Uterus (tissue), 2 donors: ENCODE measurements around the gene MYO9B.

ENCODE experiments used
- CTCF ChIP-seq, 4 experiments: fragments of 200-600 bp in 2 of 4; fragments of 450-650 bp in 2 of 4; sonication (generic) in 2 of 4; IDR thresholded peaks; one replicate each; pipeline ENCODE4 v1.5.1; 2016 to 2019; ENCODE audit warnings: antibody characterized with exemption in 4 of 4, mild to moderate bottlenecking in 2 of 4, moderate library complexity in 1 of 4
- POLR2A ChIP-seq, 2 donors: fragments of 450-650 bp; IDR thresholded peaks; one replicate each; pipeline ENCODE4 v1.6.1; 2016; ENCODE audit warnings: antibody characterized with exemption in 2 of 2, mild to moderate bottlenecking in 1 of 2, moderate library complexity in 1 of 2

DNA sequence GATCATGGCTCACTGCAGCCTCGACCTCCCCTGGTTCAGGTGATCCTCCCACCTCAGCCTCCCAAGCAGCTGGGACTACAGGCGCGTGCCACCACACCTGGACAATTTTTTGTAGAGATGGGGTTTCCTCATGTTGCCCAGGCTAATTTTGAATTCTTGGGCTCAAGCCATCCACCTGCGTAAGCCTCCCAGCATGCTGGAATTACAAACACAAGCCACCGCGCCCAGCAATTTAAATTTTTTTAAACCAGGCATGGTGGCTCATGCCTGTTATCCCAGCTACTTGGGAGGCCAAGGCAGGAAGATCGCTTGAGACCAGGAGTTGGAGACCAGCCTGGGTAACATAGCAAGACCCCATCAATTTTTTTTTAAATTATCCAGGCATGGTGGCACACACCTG, 79.7 kb downstream of the MYO9B start:
- TF ChIP-seq POLR2A (IDR thresholded peaks at IDR 0.05) = no peak
- no peak for TF ChIP-seq CTCF (IDR thresholded peaks at IDR 0.05)
